ENCODE results near the gene SLC7A14.

GRCh38 chr3:170421111-170421641 is 164.7 kb downstream of the SLC7A14 start:
- TF ChIP-seq CTCF (IDR thresholded peaks at IDR 0.05) (no peak), EZH2 (IDR thresholded peaks at IDR 0.05) (no peak), EZH2phosphoT487 (IDR thresholded peaks at IDR 0.05) (no peak)

All from neural progenitor cell (in vitro differentiated cells).